H1 (cell line): ENCODE data around the gene NCOA6.
"Not testable (repeated sequence)": the region's sequence is repeated elsewhere in the genome, so short reads cannot be mapped to it uniquely, and the experiment has no call there.

Experiments used
- ATF2 ChIP-seq: IDR thresholded peaks from 2 replicates; pipeline ENCODE4 v1.6.1; 2012; ENCODE audit warnings: low read length, inconsistent platforms
- CTCF ChIP-seq, 3 experiments: IDR thresholded peaks; 1 replicate in 2 of 3; 2 replicates in 1 of 3; pipeline versions ENCODE4 v1.5.1 to v1.6.1; 2011; ENCODE audit warnings: low read length in 3 of 3, mild to moderate bottlenecking in 3 of 3, inconsistent platforms in 2 of 3, low read depth in 1 of 3, moderate library complexity in 1 of 3; ENCODE audit not compliant: insufficient read depth in 1 of 3; ENCODE audit errors: control extremely low read depth in 1 of 3
- POLR2AphosphoS5 ChIP-seq: IDR thresholded peaks from 2 replicates; pipeline ENCODE4 v1.6.1; 2011; ENCODE audit warnings: low read depth, low read length

- TF ChIP-seq CTCF (IDR thresholded peaks at IDR 0.05; ENCODE audit: control extremely low read depth in 1 of 3, insufficient read depth in 1 of 3, low read depth in 1 of 3, low read length in 3 of 3); POLR2AphosphoS5; ATF2: not testable (repeated sequence)
These were observed 102.9 kb downstream of the NCOA6 start for GRCh38 chr20:34722560-34722959.
